ENCODE measurements around the gene ANO1. TPM values are rescaled to one million over a fixed set of nuclear protein-coding genes. Genes with fewer than 3 reads are reported as not detected.

Gene ANO1
- total RNA-seq, 4 donors from 2014 or later: 25.3 to 107 (median 48.8) TPM

GRCh38 chr11:70180906-70181305 lies 102.8 kb downstream of the ANO1 start:
- no peak for TF ChIP-seq POLR2A (IDR thresholded peaks at IDR 0.05; ENCODE audit: low read depth)
- no peak for TF ChIP-seq EP300 (IDR thresholded peaks at IDR 0.05)
- TF ChIP-seq, protein P1, sequence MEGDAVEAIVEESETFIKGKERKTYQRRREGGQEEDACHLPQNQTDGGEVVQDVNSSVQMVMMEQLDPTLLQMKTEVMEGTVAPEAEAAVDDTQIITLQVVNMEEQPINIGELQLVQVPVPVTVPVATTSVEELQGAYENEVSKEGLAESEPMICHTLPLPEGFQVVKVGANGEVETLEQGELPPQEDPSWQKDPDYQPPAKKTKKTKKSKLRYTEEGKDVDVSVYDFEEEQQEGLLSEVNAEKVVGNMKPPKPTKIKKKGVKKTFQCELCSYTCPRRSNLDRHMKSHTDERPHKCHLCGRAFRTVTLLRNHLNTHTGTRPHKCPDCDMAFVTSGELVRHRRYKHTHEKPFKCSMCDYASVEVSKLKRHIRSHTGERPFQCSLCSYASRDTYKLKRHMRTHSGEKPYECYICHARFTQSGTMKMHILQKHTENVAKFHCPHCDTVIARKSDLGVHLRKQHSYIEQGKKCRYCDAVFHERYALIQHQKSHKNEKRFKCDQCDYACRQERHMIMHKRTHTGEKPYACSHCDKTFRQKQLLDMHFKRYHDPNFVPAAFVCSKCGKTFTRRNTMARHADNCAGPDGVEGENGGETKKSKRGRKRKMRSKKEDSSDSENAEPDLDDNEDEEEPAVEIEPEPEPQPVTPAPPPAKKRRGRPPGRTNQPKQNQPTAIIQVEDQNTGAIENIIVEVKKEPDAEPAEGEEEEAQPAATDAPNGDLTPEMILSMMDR (IDR thresholded peaks at IDR 0.05): no peak
- TF ChIP-seq POLR2AphosphoS5 (IDR thresholded peaks at IDR 0.05): no peak
- intact Hi-C loops (cut with DNase I): no loop called here
- DNase-seq (ENCODE audit: extremely low spot score): no peak
- H3K4me3 ChIP-seq: no peak overlapping the region
- H3K27me3 ChIP-seq: peaks cover 0 to 15% (median 0%) of the 10 kb centered on the region in 4 donors
- H3K9me3 ChIP-seq: no peaks in the 10 kb centered on the region
- H3K4me1 ChIP-seq: no peaks in the 10 kb centered on the region
- WGBS: 79% methylated on average over 4 of the region's 11 CpGs
- peaks cover 0 to 3% (median 0%) of the 10 kb centered on the region in 4 donors for H3K36me3 ChIP-seq
- H3K27ac ChIP-seq (replicated peaks in 1 of 4): no peak overlapping the region

- H3K4me1 ChIP-seq: no peaks in the 10 kb centered on the region
- H3K36me3 ChIP-seq: peaks cover 0 to 3% (median 0%) of the 10 kb centered on the region in 4 donors
- no peak overlapping the region for H3K27ac ChIP-seq (replicated peaks in 1 of 4)
- peaks cover 0 to 25% (median 0%) of the 10 kb centered on the region in 4 donors for H3K27me3 ChIP-seq
- H3K4me3 ChIP-seq: no peak overlapping the region
- no peak for DNase-seq (ENCODE audit: extremely low spot score)
- H3K9me3 ChIP-seq: no peaks in the 10 kb centered on the region
- WGBS: 91% methylated on average over 14 of the region's 18 CpGs
- TF ChIP-seq, protein P1 (IDR thresholded peaks at IDR 0.05): no peak
- no peak for TF ChIP-seq POLR2AphosphoS5 (IDR thresholded peaks at IDR 0.05)
- no peak for TF ChIP-seq POLR2A (IDR thresholded peaks at IDR 0.05; ENCODE audit: low read depth)
- TF ChIP-seq EP300 (IDR thresholded peaks at IDR 0.05): no peak
- intact Hi-C loops (cut with DNase I): no loop called here
Observed at GRCh38 chr11:70182266-70182665, 104.1 kb downstream of the ANO1 start.

- no peaks in the 10 kb centered on the region for H3K4me1 ChIP-seq
- H3K27ac ChIP-seq (replicated peaks in 1 of 4): no peak overlapping the region
- peaks cover 0 to 3% (median 0%) of the 10 kb centered on the region in 4 donors for H3K36me3 ChIP-seq
- no peak for DNase-seq (ENCODE audit: extremely low spot score)
- H3K27me3 ChIP-seq: peaks cover 0 to 25% (median 0%) of the 10 kb centered on the region in 4 donors
- intact Hi-C loops (cut with DNase I): no loop called here
- no peak for TF ChIP-seq POLR2AphosphoS5 (IDR thresholded peaks at IDR 0.05)
- no peak for TF ChIP-seq POLR2A (IDR thresholded peaks at IDR 0.05; ENCODE audit: low read depth)
- TF ChIP-seq, protein P1 (IDR thresholded peaks at IDR 0.05): no peak
- no peak for TF ChIP-seq EP300 (IDR thresholded peaks at IDR 0.05)
- WGBS: 83% methylated on average over 1 of the region's 1 CpG
- no peaks in the 10 kb centered on the region for H3K9me3 ChIP-seq
- no peak overlapping the region for H3K4me3 ChIP-seq
Observed at GRCh38 chr11:70183032-70183431, 104.9 kb downstream of the ANO1 start.

GRCh38 chr11:70183483-70184176 lies 105.5 kb downstream of the ANO1 start:
- intact Hi-C loops (cut with DNase I): no loop called here
- 89% methylated on average over 9 of the region's 11 CpGs for WGBS
- peaks cover 0 to 25% (median 0%) of the 10 kb centered on the region in 4 donors for H3K27me3 ChIP-seq

More at GRCh38 chr11:70183483-70184176, 105.5 kb downstream of the ANO1 start:
- no peak for TF ChIP-seq POLR2A (IDR thresholded peaks at IDR 0.05; ENCODE audit: low read depth)
- TF ChIP-seq, protein P1 (IDR thresholded peaks at IDR 0.05): no peak
- TF ChIP-seq POLR2AphosphoS5 (IDR thresholded peaks at IDR 0.05): no peak
- no peak for TF ChIP-seq EP300 (IDR thresholded peaks at IDR 0.05)
- H3K9me3 ChIP-seq: no peaks in the 10 kb centered on the region
- H3K36me3 ChIP-seq: peaks cover 0 to 3% (median 0%) of the 10 kb centered on the region in 4 donors
- H3K27ac ChIP-seq (replicated peaks in 1 of 4): no peak overlapping the region
- DNase-seq (ENCODE audit: extremely low spot score): no peak
- H3K4me3 ChIP-seq: no peak overlapping the region
- no peaks in the 10 kb centered on the region for H3K4me1 ChIP-seq

Measured in esophagus muscularis mucosa (tissue), 4 donors.